Measurements from ENCODE around the gene LPP.

- TF ChIP-seq CTCF (IDR thresholded peaks at IDR 0.05; ENCODE audit: insufficient read depth, low read length): no peak
- TF ChIP-seq, protein P1, sequence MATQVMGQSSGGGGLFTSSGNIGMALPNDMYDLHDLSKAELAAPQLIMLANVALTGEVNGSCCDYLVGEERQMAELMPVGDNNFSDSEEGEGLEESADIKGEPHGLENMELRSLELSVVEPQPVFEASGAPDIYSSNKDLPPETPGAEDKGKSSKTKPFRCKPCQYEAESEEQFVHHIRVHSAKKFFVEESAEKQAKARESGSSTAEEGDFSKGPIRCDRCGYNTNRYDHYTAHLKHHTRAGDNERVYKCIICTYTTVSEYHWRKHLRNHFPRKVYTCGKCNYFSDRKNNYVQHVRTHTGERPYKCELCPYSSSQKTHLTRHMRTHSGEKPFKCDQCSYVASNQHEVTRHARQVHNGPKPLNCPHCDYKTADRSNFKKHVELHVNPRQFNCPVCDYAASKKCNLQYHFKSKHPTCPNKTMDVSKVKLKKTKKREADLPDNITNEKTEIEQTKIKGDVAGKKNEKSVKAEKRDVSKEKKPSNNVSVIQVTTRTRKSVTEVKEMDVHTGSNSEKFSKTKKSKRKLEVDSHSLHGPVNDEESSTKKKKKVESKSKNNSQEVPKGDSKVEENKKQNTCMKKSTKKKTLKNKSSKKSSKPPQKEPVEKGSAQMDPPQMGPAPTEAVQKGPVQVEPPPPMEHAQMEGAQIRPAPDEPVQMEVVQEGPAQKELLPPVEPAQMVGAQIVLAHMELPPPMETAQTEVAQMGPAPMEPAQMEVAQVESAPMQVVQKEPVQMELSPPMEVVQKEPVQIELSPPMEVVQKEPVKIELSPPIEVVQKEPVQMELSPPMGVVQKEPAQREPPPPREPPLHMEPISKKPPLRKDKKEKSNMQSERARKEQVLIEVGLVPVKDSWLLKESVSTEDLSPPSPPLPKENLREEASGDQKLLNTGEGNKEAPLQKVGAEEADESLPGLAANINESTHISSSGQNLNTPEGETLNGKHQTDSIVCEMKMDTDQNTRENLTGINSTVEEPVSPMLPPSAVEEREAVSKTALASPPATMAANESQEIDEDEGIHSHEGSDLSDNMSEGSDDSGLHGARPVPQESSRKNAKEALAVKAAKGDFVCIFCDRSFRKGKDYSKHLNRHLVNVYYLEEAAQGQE (IDR thresholded peaks at IDR 0.05; ENCODE audit: insufficient replicate concordance, low read depth): no peak
These were observed 544.5 kb downstream of the LPP start for GRCh38 chr3:188698436-188698835.
